ENCODE results near the gene BMP10.

GRCh38 chr2:68911246-68911645 lies 40.0 kb upstream of the BMP10 start:
- no peak for TF ChIP-seq POLR2AphosphoS5 (IDR thresholded peaks at IDR 0.05; ENCODE audit: low read depth, low read length)
- no peak for TF ChIP-seq MAX (IDR thresholded peaks at IDR 0.05; ENCODE audit: low read depth)
- TF ChIP-seq RXRA (IDR thresholded peaks at IDR 0.05; ENCODE audit: borderline replicate concordance, low read depth) = no peak
- TF ChIP-seq CTCF (IDR thresholded peaks at IDR 0.05) = no peak
- no peak for TF ChIP-seq NFIC (IDR thresholded peaks at IDR 0.05; ENCODE audit: borderline replicate concordance)
- TF ChIP-seq EP300 (IDR thresholded peaks at IDR 0.05; ENCODE audit: borderline replicate concordance in 1 of 2, low read depth in 1 of 2, low read length in 1 of 2) = no peak
- TF ChIP-seq JUND (IDR thresholded peaks at IDR 0.05) = no peak
- TF ChIP-seq REST (IDR thresholded peaks at IDR 0.05; ENCODE audit: low read depth, low read length) = no peak

All from SK-N-SH (cell line).